ENCODE results near the gene TUBB3.
A peak's percentile ranks its signal among the peaks of the same experiment; 100 is the strongest.
"Not testable (repeated sequence)": the region's sequence is repeated elsewhere in the genome, so short reads cannot be mapped to it uniquely, and the experiment has no call there.

Gene TUBB3

DNA sequence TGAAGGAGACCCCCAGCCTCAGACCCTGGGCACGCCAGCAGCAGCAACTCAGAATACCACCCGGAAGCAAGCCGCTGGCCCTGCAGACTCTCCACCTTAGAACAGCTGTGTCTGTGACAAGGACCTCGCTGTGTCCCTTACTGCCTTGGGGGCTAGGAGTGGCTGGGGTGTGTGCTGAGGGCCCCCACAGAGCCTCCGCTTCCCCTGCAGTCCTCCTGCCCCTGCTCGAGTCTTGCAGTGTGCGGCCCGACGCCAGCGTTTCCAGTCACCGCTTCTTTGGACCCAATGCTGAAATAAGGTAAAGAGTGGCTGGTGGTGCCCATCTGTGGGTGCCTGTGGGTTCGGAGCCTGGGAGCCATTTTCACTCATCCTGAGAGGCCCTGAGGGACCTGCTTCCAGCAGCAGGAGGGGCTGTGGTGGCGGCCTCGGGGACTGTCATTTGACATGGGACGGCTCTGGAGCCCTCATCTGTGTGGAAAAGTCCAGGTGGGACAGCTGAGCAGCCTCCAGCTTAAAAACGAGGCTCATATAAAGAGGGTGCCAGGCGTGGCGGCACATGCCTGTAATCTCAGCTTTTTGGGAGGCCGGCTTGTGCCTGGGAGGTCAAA is 19.1 kb upstream of the TUBB3 start:
- DNase-seq, result no peak

DNA sequence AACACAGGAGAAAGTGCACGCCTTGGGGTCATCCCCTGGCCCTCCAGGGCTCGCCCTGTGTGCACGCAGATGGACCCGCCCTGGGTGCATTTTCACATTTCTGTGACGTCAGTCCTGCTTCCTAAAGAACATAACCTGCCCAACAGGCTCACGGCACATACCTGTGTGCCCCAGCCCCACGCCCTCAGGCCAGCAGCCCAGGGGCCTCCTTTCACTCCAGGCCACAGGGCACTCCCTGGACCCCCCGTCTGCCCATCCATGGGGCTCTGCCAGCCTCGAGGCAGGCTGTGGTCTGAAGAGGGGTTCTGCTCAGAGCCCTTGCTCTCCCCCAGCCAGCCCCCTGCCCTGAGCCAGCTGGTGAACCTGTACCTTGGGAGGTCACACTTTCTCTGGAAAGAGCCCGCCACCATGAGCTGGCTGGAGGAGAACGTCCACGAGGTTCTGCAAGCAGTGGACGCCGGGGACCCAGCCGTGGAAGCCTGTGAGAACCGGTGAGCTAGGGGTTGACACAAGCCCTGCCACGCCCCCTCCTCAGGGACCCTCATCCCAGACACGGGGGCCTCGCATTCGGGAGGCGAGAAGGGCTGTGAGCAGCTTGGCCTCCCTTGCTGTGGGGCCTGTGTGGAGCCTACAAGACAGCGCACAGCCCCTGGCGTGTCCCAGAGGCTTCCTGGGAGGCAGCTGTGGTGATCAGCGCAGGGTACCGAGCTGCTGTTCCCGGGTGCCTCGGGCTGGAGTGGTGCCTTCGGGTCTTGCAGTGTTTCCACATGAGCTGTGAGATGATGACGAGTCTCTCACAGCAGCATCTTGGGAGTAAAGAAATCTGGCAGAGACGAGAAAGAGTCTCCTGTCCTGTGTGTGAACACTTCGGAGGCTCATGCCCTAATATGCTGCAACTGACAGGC is 18.3 kb upstream of the TUBB3 start:
- DNase-seq, result no peak

DNA sequence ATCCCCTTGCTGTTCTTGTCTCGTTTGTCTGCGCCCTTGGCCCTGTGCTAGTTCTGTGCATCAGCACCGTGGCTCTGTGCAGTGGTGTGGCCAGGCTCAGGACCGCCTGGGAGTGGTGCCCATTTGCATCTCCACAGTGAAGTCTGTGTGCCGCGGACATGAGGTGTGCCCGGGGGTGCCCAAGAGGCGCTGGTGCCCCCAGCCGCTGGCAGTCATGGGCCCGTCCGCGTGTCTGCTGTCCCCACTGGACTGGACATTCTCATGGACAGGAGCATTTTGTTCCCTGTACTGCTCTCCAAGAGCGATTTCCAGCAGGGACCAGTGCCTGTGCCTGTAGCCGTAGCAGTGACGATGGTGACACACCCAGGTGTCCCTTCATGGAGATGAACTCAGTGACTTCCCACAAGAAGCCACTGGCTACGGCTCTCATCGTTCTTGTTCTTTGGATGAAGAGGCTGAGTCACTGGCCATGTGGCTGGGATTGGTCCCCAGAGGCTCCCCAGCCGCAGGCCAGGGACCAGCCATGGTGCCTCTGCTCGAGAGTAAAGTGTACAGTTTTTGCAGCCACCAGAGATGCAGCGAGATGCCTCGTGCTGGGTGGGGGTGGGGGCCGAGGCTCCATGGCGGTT is 17.5 kb upstream of the TUBB3 start:
- DNase-seq, result no peak

DNA sequence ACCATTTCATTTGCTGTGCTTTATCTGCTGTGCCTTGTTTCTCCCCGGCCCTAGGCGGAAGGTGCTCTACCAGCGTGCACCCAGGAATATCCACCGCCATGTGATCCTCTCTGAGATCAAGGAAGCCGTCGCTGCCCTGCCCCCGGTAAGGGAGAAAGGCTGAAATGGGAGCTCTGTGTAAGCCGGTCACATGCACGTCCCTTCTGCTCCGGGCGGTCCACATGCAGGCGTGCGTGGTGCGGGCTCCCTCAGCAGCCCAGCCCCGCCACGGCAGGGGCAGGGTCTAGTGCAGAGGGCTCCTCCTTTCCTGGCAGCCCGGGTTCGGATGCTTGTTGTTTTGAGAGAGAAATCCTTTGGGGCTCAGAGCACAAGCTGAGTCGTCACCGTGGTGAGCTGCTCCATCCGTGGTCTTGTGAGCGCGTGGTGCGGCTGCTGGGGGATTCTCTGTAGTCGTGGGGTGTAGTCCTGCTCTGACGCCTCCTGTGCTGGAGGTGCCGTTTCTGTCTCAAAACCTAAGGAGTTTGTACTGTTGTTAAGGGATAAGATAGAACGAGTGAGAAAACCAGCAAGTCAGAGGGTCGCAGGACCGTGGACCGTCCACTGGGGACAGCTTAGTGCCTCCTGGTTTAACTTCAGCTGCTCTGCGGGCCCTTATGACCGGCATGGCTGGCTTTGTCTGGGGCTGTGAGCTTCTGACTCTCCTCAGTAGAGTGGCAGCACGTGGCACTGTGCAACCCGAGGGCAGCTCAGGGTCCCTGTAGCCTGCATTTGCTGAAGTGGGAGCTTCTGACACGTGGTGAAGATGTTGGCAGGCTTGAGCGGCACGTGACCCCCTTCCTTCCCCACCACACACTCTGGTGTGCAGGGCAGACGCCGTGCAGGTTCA is 16.8 kb upstream of the TUBB3 start:
- no peak for DNase-seq

DNA sequence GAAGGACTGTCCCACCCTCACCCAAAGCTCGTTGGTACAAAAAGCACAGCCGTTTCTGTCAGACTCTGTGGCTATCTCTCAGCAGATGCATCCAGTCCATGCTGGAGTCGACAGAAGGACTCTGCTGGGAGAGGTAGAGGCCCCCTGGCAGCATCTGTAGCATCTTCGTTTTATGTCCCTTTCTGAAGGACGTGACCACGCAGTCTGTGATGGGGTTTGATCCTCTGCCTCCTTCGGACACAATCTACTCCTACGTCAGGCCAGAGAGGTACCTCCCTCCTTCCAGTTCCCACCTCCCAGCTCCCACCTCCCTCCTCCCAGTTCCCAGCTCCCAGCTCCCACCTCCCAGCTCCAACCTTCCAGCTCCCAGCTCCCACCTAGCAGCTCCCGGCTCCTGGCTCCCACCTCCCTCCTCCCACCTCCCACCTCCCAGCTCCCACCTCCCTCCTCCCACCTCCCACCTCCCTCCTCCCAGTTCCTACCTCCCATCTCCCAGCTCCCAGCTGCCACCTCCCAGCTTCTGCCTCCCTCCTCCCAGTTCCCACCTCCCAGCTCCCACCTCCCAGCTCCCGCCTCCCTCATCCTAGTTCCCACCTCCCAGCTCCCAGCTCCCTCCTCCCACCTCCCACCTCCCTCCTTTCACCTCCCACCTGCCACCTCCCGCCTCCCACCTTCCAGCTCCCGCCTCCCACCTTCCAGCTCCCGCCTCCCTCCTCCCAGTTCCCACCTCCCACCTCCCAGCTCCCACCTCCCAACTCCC is 15.9 kb upstream of the TUBB3 start:
- DNase-seq, result no peak

DNA sequence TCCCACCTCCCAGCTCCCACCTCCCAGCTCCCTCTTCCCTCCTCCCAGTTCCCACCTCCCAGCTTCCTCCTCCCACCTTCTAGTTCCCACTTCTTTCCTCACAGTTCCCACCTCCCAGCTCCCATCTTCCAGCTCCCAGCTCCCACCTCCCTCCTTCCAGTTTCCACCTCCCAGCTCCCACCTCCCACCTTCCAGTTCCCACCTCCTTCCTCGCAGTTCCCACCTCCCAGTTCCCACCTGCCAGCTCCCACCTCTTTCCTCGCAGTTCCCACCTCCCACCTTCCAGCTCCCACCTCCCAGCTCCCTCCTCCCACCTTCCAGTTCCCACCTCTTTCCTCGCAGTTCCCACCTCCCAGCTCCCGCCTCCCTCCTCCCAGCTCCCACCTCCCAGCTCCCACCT is 14.9 kb upstream of the TUBB3 start:
- no peak for DNase-seq

DNA sequence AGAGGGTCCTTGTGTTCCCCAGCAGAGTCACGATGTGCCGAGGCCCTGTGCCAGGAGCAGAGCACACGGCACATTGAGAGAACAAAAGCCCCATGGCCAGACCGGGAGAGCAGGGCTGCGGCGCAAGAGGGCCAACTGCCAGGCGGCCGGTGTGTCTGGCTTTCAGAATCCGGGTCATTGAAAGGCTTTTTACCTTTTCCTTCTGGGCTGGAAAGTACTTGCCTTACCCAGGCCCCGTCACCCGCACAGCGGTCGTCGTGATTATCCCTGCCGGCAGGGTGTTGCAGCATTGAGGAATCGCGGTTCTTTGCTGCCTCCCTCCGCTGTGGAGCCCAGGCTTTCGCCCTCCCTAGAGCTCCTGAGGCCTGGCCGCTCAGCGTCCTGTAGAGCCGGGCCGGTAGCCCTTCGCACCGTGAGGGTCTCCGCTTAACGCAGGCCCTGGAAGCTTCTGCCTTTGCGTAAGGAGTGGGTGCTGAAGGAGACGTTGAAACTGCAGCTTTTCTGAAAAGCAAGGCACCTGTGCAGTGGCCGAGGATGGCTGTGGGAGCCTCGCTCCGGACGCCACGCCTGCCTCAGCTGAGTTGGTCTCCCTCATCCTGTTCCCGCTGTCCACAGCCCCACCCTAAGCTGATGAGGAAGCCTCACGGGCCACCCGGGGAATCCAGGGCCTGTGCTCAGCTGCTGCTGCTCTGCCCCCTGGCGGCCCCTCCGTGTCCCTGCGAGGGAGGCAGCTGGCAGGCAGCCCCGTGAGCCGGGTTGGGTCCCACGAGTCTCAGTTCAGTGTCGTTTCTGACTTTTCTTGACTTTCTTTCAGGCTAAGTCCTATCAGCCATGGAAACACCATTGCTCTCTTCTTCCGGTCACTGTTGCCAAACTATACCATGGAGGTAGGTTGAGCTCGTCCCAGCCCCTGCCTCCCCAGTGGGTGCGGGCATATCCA is 13.1 kb upstream of the TUBB3 start:
- DNase-seq, result peak; percentile 85

DNA sequence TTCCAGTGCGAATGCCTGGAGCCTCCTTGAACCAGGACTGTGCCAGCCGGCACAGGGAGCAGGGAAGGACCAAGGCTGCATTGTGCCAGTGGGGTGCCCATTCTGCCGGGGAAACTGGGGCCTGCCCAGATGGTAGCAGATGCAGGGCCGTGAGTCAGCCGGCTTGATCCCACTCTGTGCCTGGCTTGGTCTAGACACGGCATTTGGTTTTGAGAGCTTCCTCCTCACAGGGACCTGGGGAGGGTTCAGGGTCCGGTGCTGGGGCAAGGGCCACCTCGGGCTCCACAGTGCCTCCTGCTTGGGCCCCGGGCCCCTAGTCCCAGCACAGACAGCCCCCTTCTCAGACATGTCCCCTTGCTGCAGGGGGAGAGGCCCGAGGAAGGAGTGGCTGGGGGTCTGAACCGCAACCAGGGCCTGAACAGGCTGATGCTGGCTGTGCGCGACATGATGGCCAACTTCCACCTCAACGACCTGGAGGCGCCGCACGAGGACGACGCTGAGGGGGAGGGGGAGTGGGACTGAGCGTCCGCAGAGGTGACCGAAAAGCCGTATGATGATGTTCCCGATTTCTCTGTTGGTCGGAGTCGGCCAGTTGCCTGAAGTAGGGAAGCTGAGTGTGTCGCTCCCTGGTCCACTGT is 12.3 kb upstream of the TUBB3 start:
- DNase-seq, result no peak

DNA sequence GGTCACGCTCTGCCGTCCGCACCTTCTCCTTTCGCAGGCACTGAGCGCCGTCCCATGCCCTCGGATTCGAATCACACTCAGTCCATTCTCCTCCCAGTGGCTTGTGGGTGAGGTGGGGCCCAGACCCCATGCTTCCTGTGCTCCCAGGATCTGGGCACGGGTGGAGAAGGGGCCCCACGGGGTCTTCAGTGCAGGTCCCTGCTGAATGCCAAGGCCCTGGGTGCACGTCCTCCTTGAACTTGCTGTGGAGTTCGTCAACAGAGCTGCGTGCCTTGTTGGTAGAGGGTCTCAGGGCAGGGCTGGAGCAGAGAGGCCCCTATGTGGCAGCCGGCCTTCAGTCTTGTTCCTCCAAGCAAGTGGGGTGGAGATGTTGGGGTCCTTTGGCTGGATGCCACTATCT is 11.8 kb upstream of the TUBB3 start:
- DNase-seq, result no peak

DNA sequence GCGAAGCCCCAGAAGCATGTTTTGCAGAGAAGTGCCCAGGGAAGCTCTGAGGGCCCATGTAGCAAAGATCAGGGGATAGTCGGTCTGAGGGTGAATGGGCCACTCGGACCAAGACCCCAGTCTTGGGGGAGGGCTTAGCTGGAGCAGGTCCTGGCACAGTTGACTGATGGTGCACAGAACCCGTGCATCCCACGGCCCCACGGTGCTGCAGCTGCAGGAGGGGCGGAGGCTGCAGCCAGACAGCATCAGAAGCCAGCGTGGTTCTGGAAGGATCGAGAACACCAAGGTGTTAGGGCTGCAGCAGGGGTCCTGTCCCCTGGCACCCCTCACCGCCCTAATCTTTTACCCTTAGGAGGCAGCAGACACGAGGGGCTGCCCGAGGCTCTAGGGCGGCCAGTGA is 11.0 kb upstream of the TUBB3 start:
- DNase-seq, result no peak

DNA sequence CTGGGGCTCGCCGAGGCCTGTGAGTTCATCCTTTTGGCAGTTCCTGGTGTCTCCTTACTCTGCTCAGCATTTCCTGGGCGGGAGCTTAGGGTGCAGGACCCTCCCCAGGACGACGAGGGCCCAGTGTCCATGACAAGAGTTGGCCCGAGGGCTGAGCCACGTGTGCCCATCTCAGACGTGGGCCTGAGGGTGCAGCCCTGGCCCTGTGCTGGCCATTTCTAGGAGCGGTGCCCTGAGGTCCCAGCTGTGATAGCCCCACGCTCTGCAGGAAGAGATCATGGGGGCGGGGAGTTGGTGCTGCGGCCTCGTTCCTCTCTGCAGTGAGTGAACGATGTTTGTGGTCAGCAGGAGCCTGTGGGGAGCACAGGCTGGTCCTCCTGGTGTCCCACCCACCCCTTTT is 10.5 kb upstream of the TUBB3 start:
- DNase-seq, result no peak

DNA sequence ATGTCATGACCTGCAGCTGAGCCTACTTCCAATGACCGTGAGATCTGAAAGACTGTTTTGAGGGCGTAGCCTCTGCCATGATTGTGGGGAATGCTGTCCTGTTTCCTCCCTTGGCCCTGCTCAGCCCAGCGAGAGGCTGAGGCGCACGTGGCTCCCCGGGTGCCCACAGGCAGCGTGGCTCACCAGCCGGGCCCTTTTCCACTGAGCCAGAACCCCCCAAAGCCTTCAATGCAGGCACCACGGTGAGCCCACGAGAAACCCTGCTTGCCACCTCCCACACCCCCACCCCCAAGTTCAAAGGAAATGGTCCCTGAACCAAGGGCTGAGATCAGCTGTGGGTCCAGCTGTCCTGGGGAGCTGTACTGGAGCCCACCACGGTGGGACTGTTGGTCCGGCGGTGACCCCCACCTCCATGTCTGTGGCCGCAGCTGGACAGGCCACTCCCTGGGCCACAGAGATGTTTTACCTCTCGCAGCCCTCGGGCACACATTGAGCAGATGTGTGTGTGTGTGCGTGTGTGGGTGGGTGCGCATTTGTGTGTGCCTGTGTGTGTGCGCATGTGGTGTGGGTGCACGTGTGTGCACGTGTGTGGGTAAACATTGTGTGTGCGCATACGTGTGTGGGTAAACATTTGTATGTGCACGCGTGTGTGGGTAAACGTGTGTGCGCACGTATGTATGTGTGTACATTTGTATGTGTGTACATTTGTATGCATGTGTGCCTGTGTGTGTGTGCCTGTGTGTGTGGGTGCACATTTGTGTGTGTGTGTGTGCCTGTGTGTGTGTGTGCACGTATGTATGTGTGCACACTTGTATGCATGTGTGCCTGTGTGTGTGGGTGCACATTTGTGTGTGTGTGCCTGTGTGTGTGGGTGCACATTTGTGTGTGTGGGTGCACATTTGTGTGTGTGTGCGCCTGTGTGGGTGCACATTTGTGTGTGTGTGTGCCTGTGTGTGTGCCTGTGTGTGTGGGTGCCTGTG is 9.4 kb upstream of the TUBB3 start:
- DNase-seq, result no peak

DNA sequence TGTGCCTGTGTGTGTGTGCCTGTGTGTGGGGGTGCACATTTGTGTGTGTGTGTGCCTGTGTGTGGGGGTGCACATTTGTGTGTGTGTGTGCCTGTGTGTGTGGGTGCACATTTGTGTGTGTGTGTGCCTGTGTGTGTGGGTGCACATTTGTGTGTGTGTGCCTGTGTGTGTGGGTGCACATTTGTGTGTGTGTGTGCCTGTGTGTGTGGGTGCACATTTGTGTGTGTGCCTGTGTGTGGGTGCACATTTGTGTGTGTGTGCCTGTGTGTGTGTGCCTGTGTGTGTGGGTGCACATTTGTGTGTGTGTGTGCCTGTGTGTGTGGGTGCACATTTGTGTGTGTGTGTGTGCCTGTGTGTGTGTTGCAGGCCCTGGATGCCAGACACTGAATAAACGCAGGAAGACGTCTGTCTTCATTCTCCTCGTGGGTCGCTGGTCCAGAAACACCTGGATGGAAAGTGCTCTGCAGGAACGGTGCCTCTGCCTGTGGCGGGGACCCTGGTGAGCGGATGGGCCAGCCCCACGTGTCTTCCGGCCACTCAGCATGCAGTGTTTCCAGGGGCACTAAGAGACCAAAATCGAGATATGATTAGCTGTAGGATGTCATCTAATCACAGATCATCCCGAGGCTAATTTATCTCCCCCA is 8.4 kb upstream of the TUBB3 start:
- not testable (repeated sequence) for DNase-seq

DNA sequence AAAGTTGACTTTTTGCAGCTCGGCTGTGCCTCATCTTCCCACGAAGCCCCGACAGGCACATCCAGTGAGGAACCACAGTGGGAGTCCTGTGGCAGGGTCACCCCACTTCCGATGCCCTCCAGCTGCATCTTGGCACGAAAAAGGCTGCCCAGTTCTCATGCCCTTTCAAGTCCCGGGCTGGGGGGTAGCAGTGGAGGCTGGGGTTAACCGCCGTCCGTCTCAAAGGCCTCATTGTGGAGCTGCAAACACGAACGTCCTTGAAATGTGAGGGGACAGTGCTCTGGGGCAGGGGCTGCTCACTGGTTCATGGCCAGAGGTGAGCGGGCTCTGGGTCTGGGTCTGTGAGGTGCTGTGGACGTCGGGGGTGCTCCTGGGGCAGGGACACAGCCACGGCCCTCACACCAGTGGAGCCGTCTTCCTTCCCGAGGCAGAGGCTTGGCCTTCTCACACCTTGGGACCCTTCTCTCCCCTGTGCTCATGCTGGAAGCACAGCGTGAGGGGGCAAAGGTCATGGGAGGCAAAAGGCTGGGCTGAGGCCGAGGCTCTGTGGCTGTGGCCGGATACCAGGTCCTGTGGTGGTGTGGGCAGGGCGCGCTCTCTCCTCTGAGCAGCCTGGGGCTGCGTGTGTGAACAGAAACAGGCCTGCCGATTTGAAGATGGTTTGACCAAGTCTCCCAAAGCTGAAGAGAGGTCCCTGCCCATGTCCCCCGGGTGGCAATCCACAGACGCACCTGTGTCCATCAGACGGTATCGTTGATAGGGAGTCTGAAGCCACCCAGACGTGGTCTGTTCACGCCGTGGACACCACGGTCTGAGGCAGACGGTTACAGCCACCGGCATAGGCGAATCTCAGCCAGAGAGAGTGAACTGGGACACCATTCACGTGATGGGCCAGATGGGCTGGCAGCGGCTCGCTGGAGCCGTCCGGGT is 7.6 kb upstream of the TUBB3 start:
- no peak for DNase-seq

DNA sequence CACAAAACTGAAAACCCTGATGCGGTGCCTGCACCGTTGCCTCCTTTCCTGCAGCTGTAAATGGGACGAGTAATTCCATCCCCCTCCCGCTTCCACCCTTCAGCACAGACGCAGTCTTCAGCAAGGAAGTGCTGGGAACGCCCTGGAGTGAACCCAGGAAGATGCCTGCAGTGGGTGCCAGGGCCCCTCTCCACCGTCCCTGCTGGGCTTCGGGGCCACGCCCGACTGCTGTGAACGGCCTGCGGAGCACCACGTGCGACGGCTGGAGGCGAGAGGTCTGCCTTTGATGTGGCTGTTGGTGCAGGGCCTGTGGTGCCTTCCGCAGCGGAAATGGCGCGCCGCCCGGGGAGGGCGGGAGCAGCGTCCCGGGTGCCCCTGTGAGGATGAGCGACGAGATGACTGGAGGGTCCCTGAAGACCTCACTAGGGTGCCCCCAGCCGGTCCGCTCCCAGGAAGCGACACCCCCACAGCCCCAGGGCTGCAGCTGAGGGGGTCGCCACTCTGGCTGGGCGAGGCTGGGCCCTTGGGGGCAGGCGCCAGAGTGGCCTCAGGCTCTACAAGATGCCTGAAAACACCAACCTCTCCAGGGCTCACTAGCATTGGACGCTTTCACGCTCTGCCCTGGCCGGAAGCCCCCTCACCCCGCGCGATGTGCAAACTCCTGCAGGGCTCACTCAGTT is 5.2 kb upstream of the TUBB3 start:
- DNase-seq, result peak; percentile 88

DNA sequence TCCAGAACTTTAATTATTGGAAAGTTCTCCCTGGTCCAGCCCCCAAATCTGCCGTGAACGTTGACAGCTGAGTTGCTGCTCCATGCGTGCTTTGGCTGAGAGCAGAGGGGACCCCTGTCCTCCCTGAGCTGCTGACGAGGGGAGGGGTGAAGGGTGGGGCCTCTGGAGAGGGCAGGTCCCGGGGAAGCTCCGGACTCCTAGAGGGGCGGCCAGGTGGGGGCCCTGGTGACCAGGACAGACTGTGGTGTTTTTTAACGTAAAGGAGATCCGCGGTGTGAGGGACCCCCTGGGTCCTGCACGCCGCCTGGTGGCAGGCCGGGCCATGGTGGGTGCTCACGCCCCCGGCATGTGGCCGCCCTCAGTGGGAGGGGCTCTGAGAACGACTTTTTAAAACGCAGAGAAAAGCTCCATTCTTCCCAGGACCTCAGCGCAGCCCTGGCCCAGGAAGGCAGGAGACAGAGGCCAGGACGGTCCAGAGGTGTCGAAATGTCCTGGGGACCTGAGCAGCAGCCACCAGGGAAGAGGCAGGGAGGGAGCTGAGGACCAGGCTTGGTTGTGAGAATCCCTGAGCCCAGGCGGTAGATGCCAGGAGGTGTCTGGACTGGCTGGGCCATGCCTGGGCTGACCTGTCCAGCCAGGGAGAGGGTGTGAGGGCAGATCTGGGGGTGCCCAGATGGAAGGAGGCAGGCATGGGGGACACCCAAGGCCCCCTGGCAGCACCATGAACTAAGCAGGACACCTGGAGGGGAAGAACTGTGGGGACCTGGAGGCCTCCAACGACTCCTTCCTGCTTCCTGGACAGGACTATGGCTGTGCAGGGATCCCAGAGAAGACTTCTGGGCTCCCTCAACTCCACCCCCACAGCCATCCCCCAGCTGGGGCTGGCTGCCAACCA is 4.4 kb upstream of the TUBB3 start, which contains the start of gene MC1R:
Gene MC1R, plus strand, starts transcription at position 410 of the 895 bp plus-strand sequence. Its CDS starts 397 bp downstream, at position 807.
- peak; percentile 75 for DNase-seq

Measured in NCI-H1436 (cell line).